ENCODE data around the gene NXN.
"Not testable (repeated sequence)": the region's sequence is repeated elsewhere in the genome, so short reads cannot be mapped to it uniquely, and the experiment has no call there.

The NXN gene

DNA sequence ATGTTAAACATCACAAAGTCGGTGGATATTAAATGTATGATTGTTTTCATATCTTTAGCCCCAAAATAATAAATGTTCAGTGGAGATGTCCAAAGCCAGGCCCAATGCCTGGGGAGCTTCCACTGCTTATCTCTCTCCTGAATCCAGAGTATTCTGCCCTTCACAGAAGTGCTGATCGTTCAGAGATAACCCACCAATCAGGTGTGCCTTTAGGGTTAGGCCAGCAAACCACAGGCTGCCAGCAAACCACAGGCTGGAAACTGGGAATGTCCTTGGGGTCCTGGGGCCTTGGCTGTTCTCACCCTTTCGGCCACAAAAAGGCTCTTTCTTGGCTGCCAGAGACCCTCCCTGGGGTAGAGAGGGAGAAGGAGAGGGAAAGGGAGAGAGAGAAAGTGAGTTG lies 33.9 kb downstream of the NXN start:
- H3K36me3 Mint-ChIP-seq = no peaks in the 10 kb centered on the region
- no peak for DNase-seq
- H3K27ac Mint-ChIP-seq = no peak overlapping the region
- H3K9me3 Mint-ChIP-seq = no peaks in the 10 kb centered on the region
- H3K4me1 Mint-ChIP-seq = no peaks in the 10 kb centered on the region
- no peak overlapping the region for H3K4me3 Mint-ChIP-seq
- H3K27me3 Mint-ChIP-seq = peaks cover 25% of the 10 kb centered on the region
- CTCF ChIA-PET = no interaction called here

DNA sequence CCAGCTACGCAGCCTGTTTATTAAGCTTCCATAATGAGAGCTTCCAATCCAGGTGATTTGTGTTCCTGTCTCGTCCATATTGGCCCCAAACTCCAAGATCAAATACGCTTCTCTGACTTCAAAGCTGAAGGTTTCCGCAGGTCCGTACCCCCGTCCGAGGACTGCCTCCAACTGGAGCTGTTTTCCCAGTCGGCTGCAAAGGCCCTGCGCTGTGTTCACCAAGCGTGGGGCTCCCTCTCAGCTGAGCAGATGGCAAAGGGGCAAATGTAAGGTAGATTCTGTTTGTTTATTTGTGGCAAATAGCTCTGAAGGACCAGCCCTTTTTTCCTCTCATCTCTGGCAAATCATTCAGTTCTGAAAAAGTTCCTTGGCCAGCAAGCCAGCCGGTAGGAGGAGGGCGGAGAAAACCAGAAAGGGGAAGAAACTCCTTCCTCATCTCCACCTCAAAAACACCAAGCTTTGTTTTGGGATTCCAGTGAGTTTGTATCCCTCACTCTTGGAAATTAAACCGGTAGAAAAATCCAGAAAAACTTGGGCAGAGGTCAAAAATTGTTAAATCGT lies 35.2 kb downstream of the NXN start:
- peaks cover 13% of the 10 kb centered on the region for H3K27me3 Mint-ChIP-seq
- H3K4me3 Mint-ChIP-seq = no peak overlapping the region
- no peak overlapping the region for H3K27ac Mint-ChIP-seq
- CTCF ChIA-PET = interaction anchor here (1.3 kb wide), 1 partner anchor 149 kb away, joined by 3 read pairs; no protein-coding TSS in a partner anchor
- H3K9me3 Mint-ChIP-seq = no peaks in the 10 kb centered on the region
- no peaks in the 10 kb centered on the region for H3K36me3 Mint-ChIP-seq
- H3K4me1 Mint-ChIP-seq = no peaks in the 10 kb centered on the region
- no peak for DNase-seq

- Mint-ChIP-seq H3K27ac (no peak overlapping the region), H3K36me3 (no peaks in the 10 kb centered on the region), H3K27me3 (peaks cover 6% of the 10 kb centered on the region), H3K4me1 (no peaks in the 10 kb centered on the region), H3K4me3 (no peak overlapping the region), H3K9me3 (no peaks in the 10 kb centered on the region)
- no peak for DNase-seq
- CTCF ChIA-PET = no interaction called here
Observed at GRCh38 chr17:935485-935884, 44.1 kb downstream of the NXN start.

DNA sequence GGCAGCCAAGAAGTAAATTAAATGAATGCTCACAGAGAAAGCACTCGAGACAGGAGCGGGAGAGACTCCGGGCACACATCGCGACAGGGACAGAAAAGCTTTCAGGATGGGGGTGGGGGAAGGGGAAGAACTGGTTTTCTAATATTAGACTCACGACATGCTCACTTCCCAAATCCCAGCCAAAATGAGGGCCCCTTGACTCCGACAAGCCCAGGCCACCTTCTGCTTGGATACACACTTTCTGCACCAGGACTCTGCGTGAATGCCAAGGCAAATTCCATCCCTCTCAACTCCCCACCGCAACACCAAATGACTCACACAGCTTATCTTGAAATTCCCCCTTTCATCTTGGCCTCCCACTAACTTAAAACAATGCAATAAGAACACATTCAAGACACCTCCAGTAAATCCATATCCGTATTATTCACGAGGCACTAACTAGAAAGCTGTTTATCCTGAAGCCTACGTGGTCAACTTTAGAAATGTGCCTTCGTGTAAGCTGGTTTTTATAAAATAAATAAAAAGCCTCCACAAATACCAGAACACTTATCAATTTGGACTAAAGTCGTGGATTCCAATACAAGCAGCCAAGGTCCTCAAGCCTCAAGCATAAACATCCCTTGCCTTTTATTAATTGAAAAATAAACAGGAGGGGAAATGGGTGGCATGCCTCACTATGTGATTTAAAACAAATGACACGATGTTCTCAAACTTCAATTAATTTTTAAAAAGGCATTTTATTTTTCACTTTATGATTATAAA lies 46.1 kb downstream of the NXN start:
- no peak overlapping the region for H3K27ac Mint-ChIP-seq
- H3K4me3 Mint-ChIP-seq = no peak overlapping the region
- DNase-seq = no peak
- H3K36me3 Mint-ChIP-seq = no peaks in the 10 kb centered on the region
- CTCF ChIA-PET = no interaction called here
- peaks cover 10% of the 10 kb centered on the region for H3K27me3 Mint-ChIP-seq
- no peaks in the 10 kb centered on the region for H3K4me1 Mint-ChIP-seq
- no peaks in the 10 kb centered on the region for H3K9me3 Mint-ChIP-seq

DNA sequence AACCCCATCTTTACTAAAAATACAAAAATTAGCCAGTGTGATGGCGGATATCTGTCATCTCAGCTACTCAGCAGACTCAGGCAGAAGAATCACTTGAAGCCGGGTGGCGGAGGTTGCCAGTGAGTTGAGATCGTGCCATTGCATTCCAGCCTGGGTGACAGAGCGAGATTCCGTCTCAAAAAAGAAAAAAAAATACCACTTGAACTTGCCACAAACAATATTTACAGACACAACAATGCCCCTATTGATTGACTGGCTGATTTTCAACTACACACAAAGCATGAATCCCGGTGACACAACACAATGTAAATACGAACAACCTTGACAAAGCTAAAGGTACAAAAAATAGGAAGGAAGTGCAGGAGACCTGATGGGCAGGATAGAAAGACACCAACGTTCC lies 49.3 kb downstream of the NXN start:
- Mint-ChIP-seq H3K9me3 (no peaks in the 10 kb centered on the region), H3K27me3 (peaks cover 16% of the 10 kb centered on the region), H3K36me3 (no peaks in the 10 kb centered on the region), H3K4me1 (no peaks in the 10 kb centered on the region), H3K27ac (no peak overlapping the region), H3K4me3 (no peak overlapping the region)
- DNase-seq = no peak
- CTCF ChIA-PET = no interaction called here

GRCh38 chr17:929586-929985 lies 50.0 kb downstream of the NXN start:
- Mint-ChIP-seq H3K9me3 (no peaks in the 10 kb centered on the region), H3K36me3 (no peaks in the 10 kb centered on the region), H3K27me3 (peaks cover 21% of the 10 kb centered on the region), H3K4me1 (no peaks in the 10 kb centered on the region), H3K4me3 (no peak overlapping the region), H3K27ac (no peak overlapping the region)
- CTCF ChIA-PET = no interaction called here
- no peak for DNase-seq

DNA sequence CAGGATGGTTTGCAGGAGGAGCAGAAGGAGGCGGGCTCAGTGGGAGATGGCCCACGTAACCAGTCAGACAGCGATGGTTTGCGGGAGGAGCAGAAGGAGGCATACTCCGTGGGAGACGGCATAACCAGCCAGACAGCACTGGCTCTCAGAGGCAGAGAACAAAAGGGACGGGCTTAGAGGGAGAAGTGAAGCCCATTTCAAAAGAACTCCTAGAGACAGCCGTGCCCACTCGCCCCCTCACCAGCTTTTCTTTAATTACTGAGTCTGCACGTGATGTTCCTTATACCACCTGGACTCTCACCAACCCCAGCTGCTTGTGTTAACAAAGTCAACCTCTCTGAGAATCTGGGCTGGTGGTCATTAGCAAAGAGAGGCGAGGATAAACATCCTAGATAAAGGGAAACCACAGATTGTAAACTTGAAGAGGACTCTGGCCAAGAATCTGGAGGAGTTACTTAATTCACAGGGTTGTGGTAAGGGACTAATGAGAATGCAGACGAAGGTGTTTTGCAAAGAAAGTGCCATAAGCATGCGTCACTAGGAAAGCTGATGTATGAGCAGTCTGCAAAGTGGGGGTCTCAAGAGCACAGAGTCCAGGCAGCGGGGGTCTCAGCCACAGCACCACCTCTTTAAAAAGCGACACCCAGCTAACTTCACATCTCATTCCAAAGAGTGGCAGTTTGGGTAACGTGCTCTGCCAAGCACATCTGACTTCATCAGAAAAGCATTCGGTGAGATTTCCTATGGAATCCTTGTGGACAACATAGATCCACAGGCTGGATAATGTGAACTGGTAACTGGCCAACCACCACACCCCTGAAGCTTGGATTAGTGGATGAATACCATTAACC lies 51.7 kb downstream of the NXN start:
- no peaks in the 10 kb centered on the region for H3K4me1 Mint-ChIP-seq
- no peak overlapping the region for H3K27ac Mint-ChIP-seq
- no peaks in the 10 kb centered on the region for H3K9me3 Mint-ChIP-seq
- no peak for DNase-seq
- H3K4me3 Mint-ChIP-seq = no peak overlapping the region
- no peaks in the 10 kb centered on the region for H3K36me3 Mint-ChIP-seq
- CTCF ChIA-PET = interaction anchor here (1.2 kb wide), 1 partner anchor 17 kb away, joined by 3 read pairs; no protein-coding TSS in a partner anchor
- peaks cover 24% of the 10 kb centered on the region for H3K27me3 Mint-ChIP-seq

GRCh38 chr17:925817-926216 lies 53.8 kb downstream of the NXN start:
- H3K36me3 Mint-ChIP-seq = no peaks in the 10 kb centered on the region
- H3K4me1 Mint-ChIP-seq = no peaks in the 10 kb centered on the region
- H3K27me3 Mint-ChIP-seq = peaks cover 21% of the 10 kb centered on the region
- CTCF ChIA-PET = no interaction called here
- H3K27ac Mint-ChIP-seq = no peak overlapping the region
- DNase-seq = no peak
- H3K4me3 Mint-ChIP-seq = no peak overlapping the region
- H3K9me3 Mint-ChIP-seq = no peaks in the 10 kb centered on the region

DNA sequence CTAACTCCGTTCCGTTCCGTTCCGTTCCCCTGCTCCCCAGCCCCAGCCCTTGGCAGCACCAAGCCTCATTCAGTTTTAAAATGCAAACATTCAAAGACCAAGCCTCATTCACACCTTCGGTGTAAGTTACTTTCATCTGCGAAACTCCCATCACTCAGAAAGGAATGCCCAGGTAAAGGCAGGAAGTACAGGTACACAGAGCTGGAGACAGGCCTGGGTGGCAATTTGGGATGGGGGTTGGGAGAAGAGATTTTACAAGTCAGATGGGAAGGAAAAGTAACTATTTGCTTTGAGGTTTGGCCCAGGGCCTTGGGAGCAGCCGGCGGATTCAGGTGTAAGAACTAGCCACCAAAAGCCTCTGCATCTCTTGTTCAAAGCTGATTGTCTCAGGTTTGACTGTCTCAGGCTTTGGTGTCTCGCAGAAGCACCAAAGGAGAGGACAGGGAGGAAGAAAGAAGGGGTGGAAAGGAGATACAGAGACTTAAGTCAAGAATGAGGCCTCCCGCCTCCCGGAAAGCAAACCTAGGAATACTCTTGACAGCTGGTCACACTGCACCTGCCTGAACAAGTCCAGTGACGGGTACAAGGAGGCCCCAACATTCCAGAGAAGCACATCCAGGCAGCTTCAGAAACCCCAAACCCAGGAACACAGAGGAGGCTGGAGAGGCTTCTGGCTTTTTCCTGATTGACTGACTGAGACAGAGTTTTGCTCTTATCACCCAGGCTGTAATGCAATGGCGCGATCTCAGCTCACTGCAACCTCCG lies 54.7 kb downstream of the NXN start:
- Mint-ChIP-seq H3K4me1 (no peaks in the 10 kb centered on the region), H3K9me3 (no peaks in the 10 kb centered on the region), H3K4me3 (no peak overlapping the region), H3K27ac (no peak overlapping the region), H3K36me3 (no peaks in the 10 kb centered on the region), H3K27me3 (peaks cover 21% of the 10 kb centered on the region)
- no peak for DNase-seq
- CTCF ChIA-PET = no interaction called here

- H3K9me3 Mint-ChIP-seq, CTCF ChIA-PET, H3K36me3 Mint-ChIP-seq, H3K4me3 Mint-ChIP-seq, DNase-seq, H3K4me1 Mint-ChIP-seq, H3K27ac Mint-ChIP-seq: not testable (repeated sequence)
- peaks cover 18% of the 10 kb centered on the region for H3K27me3 Mint-ChIP-seq
Observed at GRCh38 chr17:924306-924705, 55.3 kb downstream of the NXN start.

DNA sequence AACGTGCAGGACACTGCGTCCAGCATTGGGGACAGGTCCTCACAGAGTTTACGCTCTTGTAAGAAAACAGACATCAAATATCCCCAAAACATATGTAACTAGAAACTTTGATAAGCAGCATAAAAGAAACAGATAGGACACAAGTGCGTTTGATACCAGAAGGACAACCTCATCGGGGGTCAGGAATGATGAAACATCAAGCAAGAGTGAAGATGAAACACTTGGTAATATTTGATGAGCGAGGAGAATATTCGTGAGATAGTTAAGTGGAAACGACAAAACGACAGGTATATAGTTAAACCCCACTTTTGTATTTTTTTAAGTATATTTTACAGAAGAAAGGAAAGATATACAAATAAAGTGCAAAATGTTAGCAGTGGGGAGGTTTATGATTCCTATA lies 55.9 kb downstream of the NXN start:
- no peaks in the 10 kb centered on the region for H3K36me3 Mint-ChIP-seq
- H3K4me1 Mint-ChIP-seq = no peaks in the 10 kb centered on the region
- H3K27me3 Mint-ChIP-seq = peaks cover 18% of the 10 kb centered on the region
- CTCF ChIA-PET = no interaction called here
- H3K9me3 Mint-ChIP-seq = no peaks in the 10 kb centered on the region
- no peak for DNase-seq
- H3K4me3 Mint-ChIP-seq = no peak overlapping the region
- no peak overlapping the region for H3K27ac Mint-ChIP-seq

- Mint-ChIP-seq H3K9me3 (no peaks in the 10 kb centered on the region), H3K36me3 (no peaks in the 10 kb centered on the region), H3K27me3 (peaks cover 8% of the 10 kb centered on the region), H3K27ac (no peak overlapping the region), H3K4me3 (no peak overlapping the region), H3K4me1 (no peaks in the 10 kb centered on the region)
- CTCF ChIA-PET = no interaction called here
- DNase-seq = no peak
Observed at GRCh38 chr17:921161-921560, 58.4 kb downstream of the NXN start.

DNA sequence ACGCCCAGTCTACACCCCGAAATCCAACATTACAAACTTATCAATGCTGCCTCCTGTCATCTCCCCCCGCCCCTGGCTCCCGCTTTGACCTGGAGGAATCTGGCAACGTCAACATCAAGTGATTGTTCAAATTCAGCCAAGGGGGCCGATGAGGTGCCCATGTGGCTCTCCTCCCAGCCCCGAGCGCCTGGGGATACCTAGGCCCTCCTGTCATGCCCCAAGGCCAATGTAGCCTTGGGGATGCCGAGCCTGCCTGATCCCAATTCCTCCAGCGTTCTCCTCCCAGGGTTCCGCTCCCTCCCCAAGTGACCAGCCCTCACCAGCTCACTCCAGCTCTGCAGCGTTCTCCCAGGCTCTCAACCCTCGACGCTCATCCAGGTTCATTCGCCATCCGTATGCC lies 59.4 kb downstream of the NXN start:
- Mint-ChIP-seq H3K27ac (no peak overlapping the region), H3K4me3 (no peak overlapping the region), H3K36me3 (no peaks in the 10 kb centered on the region), H3K4me1 (no peaks in the 10 kb centered on the region), H3K9me3 (no peaks in the 10 kb centered on the region), H3K27me3 (peaks cover 12% of the 10 kb centered on the region)
- CTCF ChIA-PET = no interaction called here
- DNase-seq = no peak

DNA sequence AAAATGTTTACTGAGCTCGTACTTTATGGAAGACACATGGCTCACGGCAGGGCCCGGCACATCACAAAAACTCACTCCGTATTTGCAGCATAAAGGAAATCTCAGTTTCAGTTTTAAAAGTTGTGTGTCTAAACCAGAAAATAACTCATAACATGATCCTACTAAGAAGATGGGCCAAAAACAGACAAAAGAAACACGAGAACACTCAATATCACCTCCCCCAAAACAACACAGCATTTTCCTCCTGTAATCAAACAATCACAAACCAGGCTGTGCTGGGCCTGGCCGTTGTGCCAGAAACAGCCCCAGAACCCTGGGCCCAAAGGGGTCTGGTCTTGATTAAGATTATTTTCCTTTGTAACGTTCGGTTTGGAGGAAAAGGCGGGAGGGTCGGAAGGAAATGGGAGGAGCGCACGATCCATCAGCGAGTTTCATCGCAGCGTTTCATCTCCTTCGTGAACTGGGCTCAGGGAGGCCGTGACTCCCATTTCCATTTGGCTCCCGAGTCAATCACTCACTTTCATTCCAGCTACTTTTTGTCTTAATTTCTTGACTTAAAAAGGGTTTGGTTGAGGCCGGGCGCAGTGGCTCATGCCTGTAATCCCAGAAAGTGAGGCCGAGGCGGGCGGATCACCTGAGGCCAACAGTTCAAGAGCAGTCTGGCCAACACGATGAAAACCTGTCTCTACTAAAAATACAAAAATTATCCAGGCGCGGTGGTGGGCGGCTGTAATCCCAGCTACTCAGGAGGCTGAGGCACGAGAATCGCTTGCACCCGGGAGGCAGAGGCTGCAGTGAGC lies 61.4 kb downstream of the NXN start:
- Mint-ChIP-seq H3K27me3 (peaks cover 9% of the 10 kb centered on the region), H3K4me3 (no peak overlapping the region), H3K9me3 (no peaks in the 10 kb centered on the region), H3K36me3 (no peaks in the 10 kb centered on the region), H3K4me1 (no peaks in the 10 kb centered on the region), H3K27ac (no peak overlapping the region)
- CTCF ChIA-PET = no interaction called here
- DNase-seq = no peak

Measured in activated naive CD4-positive, alpha-beta T cell treated with anti-CD3 and anti-CD28 coated beads, Interleukin-2, amount 10 ng/mL, durations not matched to agents 7 days and 5 days (primary cell).